ENCODE data around the gene ASB16.

DNA sequence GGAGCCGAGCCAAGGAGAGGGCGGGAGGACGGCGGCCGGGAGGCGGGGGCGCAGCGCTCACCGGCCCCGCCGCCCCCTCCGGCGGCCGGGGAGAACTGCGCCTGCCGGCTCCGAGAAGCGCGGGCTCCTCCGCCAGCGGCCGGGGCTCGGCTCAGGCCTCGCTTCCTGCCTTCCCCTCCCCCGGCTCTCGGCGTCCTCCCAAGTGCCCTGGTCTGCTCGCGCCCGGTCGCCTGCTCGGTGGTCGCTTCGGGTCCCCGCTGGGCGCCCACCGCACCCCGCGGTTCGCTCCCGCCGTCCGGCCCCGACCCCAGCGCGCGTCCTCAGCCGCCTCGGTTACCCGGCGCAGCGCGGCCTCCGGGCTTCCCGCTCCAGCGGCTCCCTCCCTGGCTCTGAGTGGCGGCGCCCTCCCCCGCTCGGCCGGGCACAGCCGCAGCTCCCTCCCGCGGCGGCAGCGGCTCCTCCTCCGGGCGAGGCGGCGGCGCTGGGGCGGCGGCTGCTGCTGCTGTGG lies 48.7 kb downstream of the ASB16 start:
- TF ChIP-seq, protein P1, sequence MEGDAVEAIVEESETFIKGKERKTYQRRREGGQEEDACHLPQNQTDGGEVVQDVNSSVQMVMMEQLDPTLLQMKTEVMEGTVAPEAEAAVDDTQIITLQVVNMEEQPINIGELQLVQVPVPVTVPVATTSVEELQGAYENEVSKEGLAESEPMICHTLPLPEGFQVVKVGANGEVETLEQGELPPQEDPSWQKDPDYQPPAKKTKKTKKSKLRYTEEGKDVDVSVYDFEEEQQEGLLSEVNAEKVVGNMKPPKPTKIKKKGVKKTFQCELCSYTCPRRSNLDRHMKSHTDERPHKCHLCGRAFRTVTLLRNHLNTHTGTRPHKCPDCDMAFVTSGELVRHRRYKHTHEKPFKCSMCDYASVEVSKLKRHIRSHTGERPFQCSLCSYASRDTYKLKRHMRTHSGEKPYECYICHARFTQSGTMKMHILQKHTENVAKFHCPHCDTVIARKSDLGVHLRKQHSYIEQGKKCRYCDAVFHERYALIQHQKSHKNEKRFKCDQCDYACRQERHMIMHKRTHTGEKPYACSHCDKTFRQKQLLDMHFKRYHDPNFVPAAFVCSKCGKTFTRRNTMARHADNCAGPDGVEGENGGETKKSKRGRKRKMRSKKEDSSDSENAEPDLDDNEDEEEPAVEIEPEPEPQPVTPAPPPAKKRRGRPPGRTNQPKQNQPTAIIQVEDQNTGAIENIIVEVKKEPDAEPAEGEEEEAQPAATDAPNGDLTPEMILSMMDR (IDR thresholded peaks at IDR 0.05), result peak in 3 of 6 experiments; percentile 53 to 70 (median 60)
- peak; percentile 5 to 69 for TF ChIP-seq POLR2A (IDR thresholded peaks at IDR 0.05)

All from thyroid gland (tissue), 4 donors.